Adrenal gland (tissue), 5 donors: ENCODE results near the gene ATOH8.

Experiments
- CTCF ChIP-seq, 6 experiments: fragments of 450-650 bp in 4 of 6; fragments of 200-600 bp in 2 of 6; sonication (generic) in 1 of 6; IDR thresholded peaks; 1 replicate in 5 of 6; 2 replicates in 1 of 6; pipeline versions ENCODE4 v1.5.1 to v1.8.0; 2016 to 2021; ENCODE audit warnings: antibody characterized with exemption in 6 of 6, mild to moderate bottlenecking in 2 of 6, moderate library complexity in 1 of 6
- POLR2A ChIP-seq, 2 donors: fragments of 450-650 bp; IDR thresholded peaks; one replicate each; pipeline ENCODE4 v1.6.1; 2017; ENCODE audit warnings: antibody characterized with exemption in 2 of 2, mild to moderate bottlenecking in 2 of 2, moderate library complexity in 1 of 2
- donor health status: DM: no; HTN: no; CAD: no.

DNA sequence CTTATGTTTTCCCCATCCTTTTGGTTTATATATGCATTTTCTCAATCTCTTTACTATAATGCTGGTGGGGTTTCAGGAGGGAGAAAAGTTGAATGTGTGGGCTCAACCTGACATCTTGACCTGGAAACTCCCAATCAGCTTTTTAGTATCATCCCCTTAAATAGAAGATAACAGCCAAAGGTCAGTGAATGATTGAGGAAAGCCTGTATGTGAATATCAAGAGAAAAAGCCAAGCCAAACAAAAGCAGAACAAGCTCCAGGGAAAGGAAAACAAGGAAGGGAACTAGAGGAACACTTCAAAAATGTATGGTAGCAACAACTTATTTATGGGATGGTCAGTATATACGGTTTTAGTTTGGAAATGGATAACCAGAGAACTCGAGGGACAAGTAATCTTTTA is 28.3 kb upstream of the ATOH8 start:
- TF ChIP-seq CTCF (IDR thresholded peaks at IDR 0.05) = no peak
- TF ChIP-seq POLR2A (IDR thresholded peaks at IDR 0.05) = no peak
